Fibroblast of mammary gland (primary cell): ENCODE data around the gene THSD7B.

ENCODE experiments used
- DNase-seq: peaks from one replicate; pipeline ENCODE4 v3.0.0-alpha.2; 2010; ENCODE audit warnings: low read depth
- H3K4me3 ChIP-seq: 2 replicates; pipeline ENCODE4 v1.5.1; 2011; ENCODE audit warnings: low read depth, mild to moderate bottlenecking, low read length, moderate library complexity; ENCODE audit not compliant: control insufficient read depth
- CTCF ChIP-seq: conservative IDR thresholded peaks from 2 replicates; pipeline ENCODE4 v1.5.1; 2011; ENCODE audit warnings: low read depth, low read length, inconsistent platforms; ENCODE audit not compliant: control insufficient read depth, insufficient read depth

The THSD7B gene

GRCh38 chr2:137009953-137010352, 244.6 kb downstream of the THSD7B start:
- DNase-seq: no peak
- no peak overlapping the region for H3K4me3 ChIP-seq
- no peak for TF ChIP-seq CTCF

- H3K4me3 ChIP-seq: no peak overlapping the region
- DNase-seq: no peak
- no peak for TF ChIP-seq CTCF
These were observed 255.3 kb downstream of the THSD7B start for GRCh38 chr2:137020452-137021196.

GRCh38 chr2:137021763-137022162, 256.4 kb downstream of the THSD7B start:
- no peak for TF ChIP-seq CTCF
- no peak overlapping the region for H3K4me3 ChIP-seq
- DNase-seq: no peak

- DNase-seq: no peak
- no peak overlapping the region for H3K4me3 ChIP-seq
- TF ChIP-seq CTCF: no peak
These were observed 257.9 kb downstream of the THSD7B start for GRCh38 chr2:137023205-137023604.

- no peak for TF ChIP-seq CTCF
- no peak overlapping the region for H3K4me3 ChIP-seq
- no peak for DNase-seq
These were observed 266.4 kb downstream of the THSD7B start for GRCh38 chr2:137031731-137032130.

GRCh38 chr2:137036619-137037018, 271.3 kb downstream of the THSD7B start:
- no peak overlapping the region for H3K4me3 ChIP-seq
- no peak for TF ChIP-seq CTCF
- no peak for DNase-seq
